Progenitor cell of endocrine pancreas (in vitro differentiated cells): ENCODE results near the gene MAP4. TPM values are rescaled to one million over a fixed set of nuclear protein-coding genes. Genes with fewer than 3 reads are reported as not detected.

ENCODE experiments used
- DNase-seq: peaks from one replicate; pipeline ENCODE4 v3.0.0; 2021; ENCODE audit warnings: low spot score; ENCODE audit not compliant: unreplicated experiment
- H3K27ac Mint-ChIP-seq: 2 replicates; pipeline ENCODE4 v1.8.0; 2021; ENCODE audit warnings: mild to moderate bottlenecking, moderate library complexity, mixed read lengths
- H3K27me3 Mint-ChIP-seq: 2 replicates; pipeline ENCODE4 v1.8.0; 2021; ENCODE audit warnings: mixed read lengths
- H3K36me3 Mint-ChIP-seq: 2 replicates; pipeline ENCODE4 v1.8.0; 2022; ENCODE audit warnings: mixed read lengths; ENCODE audit not compliant: insufficient read depth
- H3K4me1 Mint-ChIP-seq: 2 replicates; pipeline ENCODE4 v1.8.0; 2021; ENCODE audit warnings: low read depth, mixed read lengths
- H3K4me3 Mint-ChIP-seq: 2 replicates; pipeline ENCODE4 v1.8.0; 2021; ENCODE audit warnings: low read depth, mild to moderate bottlenecking, moderate library complexity, mixed read lengths
- H3K9me3 Mint-ChIP-seq: 2 replicates; pipeline ENCODE4 v1.8.0; 2021; ENCODE audit warnings: low read depth, mixed read lengths
- total RNA-seq: library from RNA; stranded (reverse); gene quantifications from 2 replicates; pipeline ENCODE4 v1.2.1, GENCODE V29; 2021
- TF ChIP-seq, protein P1 (sequence below): fragments of 200-600 bp; sonication (generic); IDR thresholded peaks from one replicate; pipeline ENCODE4 v1.5.0; 2021; ENCODE audit warnings: antibody characterized with exemption, mild to moderate bottlenecking; ENCODE audit not compliant: unreplicated experiment

Gene MAP4
- total RNA-seq, 1 donor from 2014 or later: 121 TPM

DNA sequence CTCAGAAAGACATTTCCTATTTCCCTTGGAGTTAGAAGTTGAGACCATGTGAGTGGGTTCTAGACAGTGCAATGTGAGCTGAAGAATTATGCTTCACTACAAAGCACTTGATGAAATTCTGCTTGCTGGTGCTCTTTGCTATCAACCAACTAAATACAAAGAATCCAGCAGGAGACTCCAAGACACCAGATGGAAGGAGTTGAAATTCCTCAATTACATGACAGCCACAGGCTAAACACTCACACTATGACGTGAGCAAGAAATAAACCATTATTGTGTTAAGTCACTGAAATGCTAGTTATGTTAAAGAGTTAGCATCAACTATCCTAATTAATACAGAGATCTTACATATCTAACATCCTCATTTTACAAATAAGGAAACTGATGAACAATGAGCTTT is 8.2 kb upstream of the MAP4 start:
- H3K36me3 Mint-ChIP-seq: peaks cover 3% of the 10 kb centered on the region
- H3K27ac Mint-ChIP-seq: no peak overlapping the region
- H3K4me1 Mint-ChIP-seq: peaks cover 17% of the 10 kb centered on the region
- DNase-seq: no peak
- no peak overlapping the region for H3K4me3 Mint-ChIP-seq
- H3K9me3 Mint-ChIP-seq: no peaks in the 10 kb centered on the region
- TF ChIP-seq, protein P1, sequence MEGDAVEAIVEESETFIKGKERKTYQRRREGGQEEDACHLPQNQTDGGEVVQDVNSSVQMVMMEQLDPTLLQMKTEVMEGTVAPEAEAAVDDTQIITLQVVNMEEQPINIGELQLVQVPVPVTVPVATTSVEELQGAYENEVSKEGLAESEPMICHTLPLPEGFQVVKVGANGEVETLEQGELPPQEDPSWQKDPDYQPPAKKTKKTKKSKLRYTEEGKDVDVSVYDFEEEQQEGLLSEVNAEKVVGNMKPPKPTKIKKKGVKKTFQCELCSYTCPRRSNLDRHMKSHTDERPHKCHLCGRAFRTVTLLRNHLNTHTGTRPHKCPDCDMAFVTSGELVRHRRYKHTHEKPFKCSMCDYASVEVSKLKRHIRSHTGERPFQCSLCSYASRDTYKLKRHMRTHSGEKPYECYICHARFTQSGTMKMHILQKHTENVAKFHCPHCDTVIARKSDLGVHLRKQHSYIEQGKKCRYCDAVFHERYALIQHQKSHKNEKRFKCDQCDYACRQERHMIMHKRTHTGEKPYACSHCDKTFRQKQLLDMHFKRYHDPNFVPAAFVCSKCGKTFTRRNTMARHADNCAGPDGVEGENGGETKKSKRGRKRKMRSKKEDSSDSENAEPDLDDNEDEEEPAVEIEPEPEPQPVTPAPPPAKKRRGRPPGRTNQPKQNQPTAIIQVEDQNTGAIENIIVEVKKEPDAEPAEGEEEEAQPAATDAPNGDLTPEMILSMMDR: no peak
- H3K27me3 Mint-ChIP-seq: no peaks in the 10 kb centered on the region

DNA sequence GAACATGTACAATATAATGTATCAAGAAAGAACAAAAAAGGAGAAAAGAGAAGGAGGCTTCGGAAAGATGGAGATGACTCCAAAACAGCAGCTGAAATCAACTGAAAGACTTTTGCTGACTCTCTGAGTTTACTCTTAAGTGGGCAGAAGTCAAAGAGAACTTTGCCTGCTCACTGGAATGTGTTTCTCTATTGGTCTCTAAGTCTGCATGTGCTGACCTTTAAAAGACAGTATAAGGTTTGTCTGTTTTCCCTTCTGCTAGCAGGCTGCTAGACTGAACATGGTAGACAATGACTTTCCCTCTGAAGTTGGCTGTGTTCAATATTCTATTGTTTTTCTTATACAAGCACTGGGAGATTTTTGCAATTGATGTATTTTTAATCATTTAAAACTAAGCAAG is 7.2 kb upstream of the MAP4 start:
- Mint-ChIP-seq H3K27me3 (no peaks in the 10 kb centered on the region), H3K27ac (no peak overlapping the region), H3K36me3 (peaks cover 3% of the 10 kb centered on the region), H3K9me3 (no peaks in the 10 kb centered on the region), H3K4me1 (peaks cover 17% of the 10 kb centered on the region), H3K4me3 (no peak overlapping the region)
- TF ChIP-seq, protein P1: no peak
- no peak for DNase-seq

DNA sequence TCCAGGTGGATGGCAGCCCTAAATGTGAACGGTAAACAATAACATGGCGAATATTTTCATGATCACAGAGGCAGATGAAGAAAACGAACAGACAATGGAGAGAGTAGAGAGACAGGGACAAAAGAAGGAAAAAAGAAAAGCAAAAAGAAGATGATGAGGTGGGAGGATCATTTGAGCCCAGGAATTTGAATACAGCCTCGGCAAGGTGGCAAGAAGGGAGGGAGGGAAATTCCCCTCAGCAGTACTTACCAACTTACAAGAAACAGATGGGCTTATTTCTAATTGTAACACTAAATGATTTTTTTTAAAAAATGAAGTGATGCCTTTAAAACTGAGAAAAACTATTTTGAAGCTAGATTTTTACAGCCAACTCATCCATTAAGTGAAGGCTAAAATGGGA is 6.0 kb upstream of the MAP4 start:
- no peaks in the 10 kb centered on the region for H3K27me3 Mint-ChIP-seq
- no peak overlapping the region for H3K4me3 Mint-ChIP-seq
- no peak overlapping the region for H3K27ac Mint-ChIP-seq
- no peaks in the 10 kb centered on the region for H3K9me3 Mint-ChIP-seq
- no peak for DNase-seq
- peaks cover 4% of the 10 kb centered on the region for H3K36me3 Mint-ChIP-seq
- TF ChIP-seq, protein P1: no peak
- peaks cover 15% of the 10 kb centered on the region for H3K4me1 Mint-ChIP-seq

DNA sequence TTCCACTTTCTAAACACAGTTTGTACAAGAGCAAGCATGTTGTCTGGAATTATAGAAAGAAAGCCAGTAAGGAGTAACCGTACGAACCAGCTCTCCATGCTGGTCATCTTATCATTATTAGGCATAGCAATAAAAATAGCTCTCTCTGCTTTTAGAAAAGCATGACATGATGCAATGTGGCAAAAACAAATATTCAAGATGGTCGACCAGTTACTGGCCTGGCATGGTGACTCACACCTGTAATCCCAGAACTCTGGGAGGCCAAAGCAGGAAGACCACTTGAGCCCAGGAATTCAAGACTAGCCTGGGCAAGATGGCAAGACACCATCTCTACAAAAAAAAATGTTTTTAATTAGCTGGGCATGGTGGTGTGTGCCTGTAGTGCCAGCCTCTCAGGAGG is 2.6 kb upstream of the MAP4 start:
- H3K4me3 Mint-ChIP-seq: no peak overlapping the region
- peaks cover 4% of the 10 kb centered on the region for H3K36me3 Mint-ChIP-seq
- peaks cover 24% of the 10 kb centered on the region for H3K4me1 Mint-ChIP-seq
- H3K9me3 Mint-ChIP-seq: no peaks in the 10 kb centered on the region
- no peaks in the 10 kb centered on the region for H3K27me3 Mint-ChIP-seq
- DNase-seq: no peak
- H3K27ac Mint-ChIP-seq: no peak overlapping the region
- TF ChIP-seq, protein P1: no peak

DNA sequence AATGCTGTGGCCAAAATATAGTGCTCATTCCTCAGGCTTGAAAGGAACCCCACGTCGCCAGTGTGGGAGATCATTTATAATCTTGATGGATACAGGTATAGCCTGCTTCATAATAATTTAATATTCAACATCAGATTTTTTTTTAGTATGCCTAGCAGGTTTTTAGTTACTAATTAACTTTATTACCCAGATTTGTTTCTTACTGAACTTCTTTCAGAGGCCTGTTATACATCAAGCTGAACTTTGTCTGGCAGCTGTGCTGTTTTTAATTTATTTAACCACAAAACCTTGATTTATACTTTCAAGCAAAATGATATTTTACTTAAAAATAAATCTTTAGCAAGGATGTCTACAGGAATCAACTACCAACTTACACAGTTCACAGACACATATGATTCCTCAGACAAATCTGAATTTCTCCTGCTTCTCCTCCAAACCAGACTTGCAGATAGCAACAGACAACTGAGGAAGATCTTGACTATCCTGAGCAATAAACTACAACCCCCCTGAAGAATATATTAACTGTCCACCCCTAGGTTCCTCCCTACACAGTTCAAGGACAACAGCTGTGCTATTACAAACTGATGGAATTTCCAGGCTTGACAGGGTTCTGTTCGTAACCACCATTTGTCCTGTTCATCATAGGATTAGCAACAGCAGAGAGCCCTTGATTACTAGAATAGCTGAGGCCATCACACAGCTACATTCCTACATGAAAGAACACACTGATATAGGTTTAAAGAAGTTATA is 610 bp downstream of the MAP4 start:
- Mint-ChIP-seq H3K27me3 (no peaks in the 10 kb centered on the region), H3K27ac (peak overlapping the region; percentile 35), H3K9me3 (no peaks in the 10 kb centered on the region), H3K4me1 (peaks cover 30% of the 10 kb centered on the region), H3K36me3 (peaks cover 9% of the 10 kb centered on the region), H3K4me3 (no peak overlapping the region)
- TF ChIP-seq, protein P1: no peak
- DNase-seq: no peak
